NCI-H2227 treated with DMSO at 0.1 percent for 48 hours (cell line): ENCODE measurements around the gene TMPRSS9.
"Not testable (repeated sequence)": the region's sequence is repeated elsewhere in the genome, so short reads cannot be mapped to it uniquely, and the experiment has no call there.

Experiments
- DNase-seq: peaks from one replicate; lab custom pipeline; 2025; lab: John Stamatoyannopoulos, UW

Gene TMPRSS9

DNA sequence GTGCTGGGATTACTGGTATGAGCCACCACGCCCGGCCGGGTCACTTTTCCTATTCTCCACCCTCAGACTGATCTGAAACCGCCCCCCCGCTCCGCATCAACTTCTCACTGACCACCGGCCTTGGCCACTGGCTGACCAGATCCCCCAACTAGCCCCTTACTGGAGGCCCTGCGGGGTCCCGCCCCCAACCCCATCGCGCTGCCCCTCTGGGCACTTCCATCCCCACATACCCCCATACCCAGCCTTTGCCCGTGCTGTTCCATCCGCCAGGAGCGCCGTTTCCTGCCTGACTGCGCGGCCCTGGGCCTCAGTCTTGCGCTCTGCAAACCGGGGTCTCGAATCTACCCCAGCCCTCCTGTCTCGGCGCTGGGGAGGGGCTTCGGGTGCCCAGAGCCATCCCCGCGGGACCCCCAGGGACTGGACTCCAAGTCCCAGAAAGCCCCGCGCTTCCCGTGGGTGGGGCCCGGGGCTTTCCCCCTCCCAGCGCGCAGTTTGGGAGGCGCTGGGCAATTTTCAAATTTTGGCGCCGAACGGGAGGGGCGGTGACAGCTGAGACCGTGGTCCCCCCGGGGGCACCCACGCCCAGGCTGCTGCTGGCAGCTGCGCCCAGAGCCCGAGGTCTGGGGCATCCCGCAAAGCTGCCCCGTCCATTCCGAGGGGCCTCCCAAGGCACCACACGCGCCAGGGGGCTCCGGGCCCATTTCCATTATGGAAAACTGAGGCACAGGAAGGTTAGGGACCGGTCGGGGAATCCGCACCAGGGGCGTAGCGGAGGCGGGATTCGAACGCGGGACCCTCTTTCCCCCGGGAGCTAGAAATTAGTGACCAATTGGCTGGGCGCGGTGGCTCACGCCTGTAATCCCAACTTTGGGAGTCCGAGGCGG, 101.9 kb downstream of the TMPRSS9 start:
- peak; percentile 35 for DNase-seq

GRCh38 chr19:2462635-2463421, 102.8 kb downstream of the TMPRSS9 start:
- peak; percentile 38 for DNase-seq

DNA sequence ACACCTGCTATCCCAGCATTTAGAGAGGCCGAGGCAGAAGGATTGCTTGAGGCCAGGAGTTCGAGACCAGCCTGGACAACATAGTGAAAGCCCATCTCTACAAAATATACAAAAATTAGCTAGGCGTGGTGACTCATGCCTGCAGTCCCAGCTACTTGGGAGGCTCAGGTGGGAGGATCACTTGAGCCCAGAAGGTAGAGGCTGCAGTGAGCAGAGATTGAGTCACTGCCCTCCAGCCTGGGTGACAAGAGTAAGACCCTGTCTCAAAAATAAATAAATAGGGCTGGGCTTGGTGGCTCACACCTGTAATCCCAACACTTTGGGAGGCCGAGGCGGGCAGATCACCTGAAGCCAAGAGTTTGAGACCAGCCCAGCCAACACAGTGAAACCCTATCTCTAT, 103.6 kb downstream of the TMPRSS9 start:
- not testable (repeated sequence) for DNase-seq

GRCh38 chr19:2464389-2464788, 104.3 kb downstream of the TMPRSS9 start:
- no peak for DNase-seq

GRCh38 chr19:2468596-2468995, 108.5 kb downstream of the TMPRSS9 start:
- DNase-seq: no peak

- DNase-seq: no peak
Measured at GRCh38 chr19:2469102-2469914, 109.2 kb downstream of the TMPRSS9 start.

DNA sequence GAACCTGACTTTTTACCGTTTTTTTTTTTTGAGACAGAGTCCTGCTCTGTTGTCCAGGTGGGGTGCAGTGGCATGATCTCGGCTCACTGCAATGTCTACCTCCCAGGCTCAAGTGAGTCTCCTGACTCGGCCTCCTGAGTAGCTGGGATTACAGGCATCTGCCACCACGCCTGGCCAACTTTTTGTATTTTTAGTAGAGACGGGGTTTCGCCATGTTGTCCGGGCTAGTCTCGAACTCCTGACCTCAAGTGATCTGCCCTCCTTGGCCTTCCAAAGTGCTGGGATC, 109.8 kb downstream of the TMPRSS9 start:
- DNase-seq: not testable (repeated sequence)

DNA sequence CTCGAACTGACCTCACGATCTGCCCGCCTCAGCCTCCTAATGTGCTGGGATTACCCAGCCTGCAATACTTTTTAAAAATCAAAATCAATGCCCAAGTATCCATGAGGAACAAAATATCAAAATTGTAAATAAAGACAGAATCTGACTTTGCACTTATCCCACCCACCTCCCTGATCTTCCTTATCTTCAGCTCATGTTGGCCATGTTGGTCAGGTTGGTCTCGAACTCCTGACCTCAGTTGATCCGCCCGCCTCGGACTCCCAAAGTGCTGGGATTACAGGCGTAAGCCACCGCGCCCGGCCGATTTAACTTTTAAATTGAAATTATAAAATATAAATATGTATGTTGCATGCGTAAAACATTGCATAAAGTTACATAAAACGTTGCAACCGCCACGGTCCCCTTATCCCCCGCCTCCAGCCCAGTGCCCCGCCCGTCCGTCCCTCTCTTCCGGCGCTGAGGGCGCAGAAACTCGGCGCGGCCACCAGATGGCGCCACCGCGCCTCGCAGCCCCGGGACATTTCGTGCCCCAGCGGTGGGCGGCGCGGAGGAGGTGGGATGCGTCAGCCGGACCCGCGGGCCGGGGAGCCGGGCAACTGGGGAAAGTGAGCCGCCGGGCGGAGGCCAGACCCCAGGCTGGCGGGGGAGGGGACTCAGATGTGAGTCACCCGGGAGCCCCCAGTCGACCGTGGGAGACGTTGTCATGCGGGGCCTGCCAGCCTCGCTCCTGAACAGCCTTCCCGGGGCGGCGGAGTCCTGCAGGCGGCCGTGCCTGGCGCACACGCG, 114.4 kb downstream of the TMPRSS9 start:
- peak; percentile 57 for DNase-seq

DNA sequence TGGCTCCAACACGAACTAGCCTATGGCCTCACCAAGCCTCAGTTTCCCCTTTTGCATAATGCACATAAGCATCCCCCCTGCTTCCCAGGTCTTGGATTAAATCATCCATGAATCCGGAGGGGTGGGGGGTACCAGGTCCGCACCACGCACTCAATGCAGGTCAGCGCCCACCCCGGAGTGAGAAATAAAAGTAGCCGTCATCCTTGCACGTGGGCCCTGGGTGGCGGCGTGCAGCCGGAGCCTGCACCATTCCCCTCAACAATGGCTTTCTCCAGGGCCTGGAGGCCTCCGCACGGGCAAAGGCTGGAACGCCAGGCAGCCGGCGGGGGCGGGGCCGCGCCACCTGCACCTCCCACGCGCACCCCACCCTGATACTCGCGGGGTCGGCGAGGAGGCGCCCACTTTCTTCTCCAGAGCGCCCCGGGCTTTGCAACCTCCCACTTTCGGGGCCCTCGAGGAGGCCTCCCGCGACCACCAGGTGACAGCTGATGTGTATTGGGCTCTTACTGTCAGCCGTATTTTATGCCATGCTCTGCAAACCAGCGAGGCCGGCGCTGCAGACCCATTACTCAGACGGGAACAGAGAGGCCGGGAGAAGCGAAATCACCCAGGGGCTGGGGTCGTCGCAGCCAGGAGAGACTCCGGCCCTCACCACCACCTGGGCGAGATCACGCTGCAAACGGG, 115.1 kb downstream of the TMPRSS9 start:
- DNase-seq: no peak
